Heart right ventricle (tissue), 16 donors: ENCODE results near the gene BORCS5. TPM values are rescaled to one million over a fixed set of nuclear protein-coding genes. Genes with fewer than 3 reads are reported as not detected.
"Not testable (repeated sequence)": the region's sequence is repeated elsewhere in the genome, so short reads cannot be mapped to it uniquely, and the experiment has no call there.

ENCODE experiments used
- ATAC-seq, 8 donors: fragments of 200-7000 bp; cut with Tn5 transposase; one replicate each; pipeline ENCODE4 v1.9.1; 2020; ENCODE audit warnings: mild to moderate bottlenecking in 8 of 8, moderate library complexity in 8 of 8, moderate number of reproducible peaks in 1 of 8
- DNase-seq, 2 donors: peaks; one replicate each; pipeline ENCODE4 v3.0.0-alpha.2; 2020
- H3K27ac ChIP-seq, 10 donors: fragments of 200-600 bp; sonication (generic) in 2 of 10; one replicate each; pipeline versions ENCODE4 v1.5.0 to v1.8.0; 2020 to 2022; ENCODE audit warnings: mild to moderate bottlenecking in 3 of 10
- H3K27me3 ChIP-seq, 7 donors: fragments of 200-600 bp; one replicate each; pipeline ENCODE4 v1.8.0; 2021 to 2022; ENCODE audit warnings: mild to moderate bottlenecking in 2 of 7
- H3K36me3 ChIP-seq, 9 donors: fragments of 200-600 bp; sonication (generic) in 1 of 9; one replicate each; pipeline versions ENCODE4 v1.5.0 to v1.8.0; 2020 to 2022; ENCODE audit warnings: mild to moderate bottlenecking in 2 of 9
- H3K4me1 ChIP-seq, 9 donors: fragments of 200-600 bp; sonication (generic) in 1 of 9; one replicate each; pipeline versions ENCODE4 v1.5.0 to v1.8.0; 2020 to 2022; ENCODE audit warnings: mild to moderate bottlenecking in 4 of 9
- H3K4me3 ChIP-seq, 10 donors: fragments of 200-600 bp; sonication (generic) in 2 of 10; one replicate each; pipeline versions ENCODE4 v1.5.0 to v1.8.0; 2020 to 2022; ENCODE audit warnings: mild to moderate bottlenecking in 7 of 10, moderate library complexity in 2 of 10
- H3K9me3 ChIP-seq, 11 donors: fragments of 200-600 bp in 10 of 11; sonication (generic) in 2 of 11; one replicate each; pipeline versions ENCODE4 v1.5.0 to v1.8.0; 2013 to 2022; ENCODE audit warnings: mild to moderate bottlenecking in 2 of 11, control low read depth in 1 of 11, moderate library complexity in 1 of 11
- CTCF ChIP-seq, 9 donors: fragments of 200-600 bp; sonication (generic) in 2 of 9; IDR thresholded peaks; one replicate each; pipeline versions ENCODE4 v1.5.0 to v1.8.0; 2021 to 2022; ENCODE audit warnings: antibody characterized with exemption in 9 of 9, mild to moderate bottlenecking in 5 of 9, moderate library complexity in 1 of 9
- WGBS, 2 donors: extraction: QIAGEN DNeasy Blood & Tissue Kit; methylation state at CpG; one replicate each; pipeline ENCODE4 v1.1.7; 2013; ENCODE audit warnings: inconsistent platforms in 1 of 2; 5-methylcytosine and 5-hydroxymethylcytosine counted together
- intact Hi-C, 10 donors: fragments of 100-400 bp; cut with DNase I; formaldehyde crosslinking; loops; one replicate each; pipeline versions ENCODE4 v1.11.1 to v1.14.2; 2022
- polyA plus RNA-seq, 2 donors: library from polyadenylated mRNA; stranded (reverse); fragments of 200-250 nt; gene quantifications; one replicate each; pipeline ENCODE4 v1.2.3, GENCODE V29; 2013
- total RNA-seq, 10 donors: library from RNA; stranded (reverse); fragmentation: NEBNext Ultra II Directional in 3 of 10; extraction: Animal tissue kit (Norgen Biotek cat#: 25700) in 3 of 10; gene quantifications; one replicate each; pipeline versions ENCODE4 v1.2.1 to v1.2.4, GENCODE V29; 2021 to 2023
- donor health status: Arrhythmogenic right ventricular cardiomyopathy.
- donor health status: ischemic (EF 13 %, LVEDD 7.1; RV severe dilation, severe dysfunction).
- donor health status: healthy with polysubstance abuse.
- donor health status: DM: no; HTN: yes; CAD: no.
- donor health status: DM: no; HTN: no; CAD: no.
- donor health status: ischemic (EF 25% LVEDD 6.9; RV normal size, moderate dysfunction).
- donor health status: ischemic (EF 25% LVEDD 5.7; RV mildly dilated, moderate dysfunction).
- donor health status: healthy.
- donor health status: DM: yes; HTN: yes; CAD: no.
- donor health status: Ischemic cardiomyopathy.
- donor health status: ischemic (EF 35%, LVEDD 5.7; RV mildly dilated, moderate dysfunction).
- donor health status: nonischemic (EF 11% LVEDD 7.7; RV severe dilation, severe dysfunction).
- donor health status: DM: yes; HTN: yes; CAD: no.
- donor health status: PGD.
- donor health status: ischemic (EF 29% LVEDD 5.4; RV normal size, mild dysfunction).
- donor health status: nonischemic (EF 23%, LVEDD 6.1; RV moderate dilation, normal function).

Gene BORCS5
- total and polyA plus RNA-seq, 12 donors, result 2.5 to 15.4 (median 11.5) TPM

- TF ChIP-seq CTCF (IDR thresholded peaks at IDR 0.05), result no peak
- Histone ChIP-seq H3K9me3 (no peaks in the 10 kb centered on the region), H3K27ac (peak overlapping the region in 1 of 10 donors; percentile 80), H3K27me3 (no peaks in the 10 kb centered on the region), H3K4me3 (no peak overlapping the region), H3K4me1 (peaks cover 0 to 31% (median 0%) of the 10 kb centered on the region in 9 donors), H3K36me3 (peaks cover 0 to 41% (median 4%) of the 10 kb centered on the region in 9 donors)
- intact Hi-C loops, result no loop called here
- WGBS, 2 donors, result 91 to 96% methylated on average over 14 of the region's 14 CpGs
- ATAC-seq, result peak in 3 of 8 donors; percentile 25 to 54 (median 47)
- no peak for DNase-seq
Observed at GRCh38 chr12:12467688-12468261, 110.9 kb downstream of the BORCS5 start.

- WGBS, 2 donors, result 82 to 97% methylated on average over 3 of the region's 3 CpGs
- Histone ChIP-seq H3K9me3 (no peaks in the 10 kb centered on the region), H3K4me1 (peaks cover 0 to 35% (median 0%) of the 10 kb centered on the region in 9 donors), H3K36me3 (peaks cover 0 to 41% (median 4%) of the 10 kb centered on the region in 9 donors), H3K27me3 (no peaks in the 10 kb centered on the region), H3K27ac (peak overlapping the region in 1 of 10 donors; percentile 80), H3K4me3 (no peak overlapping the region)
- TF ChIP-seq CTCF (IDR thresholded peaks at IDR 0.05), result no peak
- ATAC-seq (no peak), DNase-seq (no peak)
- intact Hi-C loops, result no loop called here
Observed at GRCh38 chr12:12468575-12468974, 111.7 kb downstream of the BORCS5 start.

GRCh38 chr12:12469386-12469785 is 112.5 kb downstream of the BORCS5 start:
- no peak for DNase-seq
- TF ChIP-seq CTCF (IDR thresholded peaks at IDR 0.05), result no peak
- intact Hi-C loops, result no loop called here
- Histone ChIP-seq H3K4me3 (no peak overlapping the region), H3K27ac (no peak overlapping the region), H3K9me3 (no peaks in the 10 kb centered on the region), H3K27me3 (no peaks in the 10 kb centered on the region), H3K36me3 (peaks cover 0 to 41% (median 4%) of the 10 kb centered on the region in 9 donors), H3K4me1 (peaks cover 0 to 43% (median 2%) of the 10 kb centered on the region in 9 donors)
- ATAC-seq, result no peak
- WGBS, 2 donors, result 89 to 98% methylated on average over 7 of the region's 7 CpGs

- no peak for DNase-seq
- WGBS, 2 donors, result 78 to 82% methylated on average over 7 of the region's 7 CpGs
- intact Hi-C loops, result no loop called here
Observed at GRCh38 chr12:12470751-12471306, 114.0 kb downstream of the BORCS5 start.

GRCh38 chr12:12471982-12472961 is 115.4 kb downstream of the BORCS5 start:
- H3K9me3 ChIP-seq, DNase-seq, H3K27ac ChIP-seq, H3K4me3 ChIP-seq, intact Hi-C loops, H3K27me3 ChIP-seq: not testable (repeated sequence)
- ATAC-seq, result peak in 1 of 8 donors; percentile 59
- H3K36me3 ChIP-seq, result peaks cover 0 to 44% (median 12%) of the 10 kb centered on the region in 9 donors
- 89 to 96% methylated on average over 31 to 36 of the region's 37 CpGs for WGBS, 2 donors
- peaks cover 0 to 46% (median 9%) of the 10 kb centered on the region in 9 donors for H3K4me1 ChIP-seq

More at GRCh38 chr12:12470751-12471306, 114.0 kb downstream of the BORCS5 start:
- peaks cover 0 to 53% (median 9%) of the 10 kb centered on the region in 9 donors for H3K4me1 ChIP-seq
- ATAC-seq, result no peak
- no peak overlapping the region for H3K27ac ChIP-seq
- peaks cover 0 to 44% (median 4%) of the 10 kb centered on the region in 9 donors for H3K36me3 ChIP-seq
- H3K4me3 ChIP-seq, result no peak overlapping the region
- H3K27me3 ChIP-seq, result no peaks in the 10 kb centered on the region
- no peak for TF ChIP-seq CTCF (IDR thresholded peaks at IDR 0.05)
- H3K9me3 ChIP-seq, result no peaks in the 10 kb centered on the region
